ENCODE data around the gene IL24. TPM values are rescaled to one million over a fixed set of nuclear protein-coding genes. Genes with fewer than 3 reads are reported as not detected.

The IL24 gene
- total and polyA plus RNA-seq, 3 donors from 2014 or later = not detected

GRCh38 chr1:206898089-206898914 is 1.1 kb downstream of the IL24 start:
- whole genome bisulfite sequencing, 2 donors = 80% methylated on average over 10 to 11 of the region's 11 CpGs
- Histone ChIP-seq H3K4me3 (no peak overlapping the region), H3K27ac (no peak overlapping the region), H3K4me1 (no peaks in the 10 kb centered on the region), H3K9me3 (no peaks in the 10 kb centered on the region), H3K27me3 (no peaks in the 10 kb centered on the region), H3K36me3 (ENCODE audit: low read depth, missing control alignments) (no peaks in the 10 kb centered on the region)
- no peak for DNase-seq
- TF ChIP-seq POLR2A (IDR thresholded peaks at IDR 0.05) (no peak), CTCF (IDR thresholded peaks at IDR 0.05) (no peak)
- intact Hi-C loops (cut with DNase I; ENCODE audit: low total_unique reads) = no loop called here

GRCh38 chr1:206898915-206899431 is 1.7 kb downstream of the IL24 start:
- TF ChIP-seq CTCF (IDR thresholded peaks at IDR 0.05) = no peak
- TF ChIP-seq POLR2A (IDR thresholded peaks at IDR 0.05) = no peak
- Histone ChIP-seq H3K4me1 (no peaks in the 10 kb centered on the region), H3K4me3 (no peak overlapping the region), H3K27me3 (no peaks in the 10 kb centered on the region), H3K36me3 (ENCODE audit: low read depth, missing control alignments) (no peaks in the 10 kb centered on the region), H3K9me3 (no peaks in the 10 kb centered on the region), H3K27ac (no peak overlapping the region)
- WGBS, 2 donors = 82 to 93% methylated on average over 12 to 13 of the region's 13 CpGs
- intact Hi-C loops (cut with DNase I; ENCODE audit: low total_unique reads) = no loop called here
- no peak for DNase-seq

GRCh38 chr1:206899717-206900116 is 2.5 kb downstream of the IL24 start:
- TF ChIP-seq CTCF (IDR thresholded peaks at IDR 0.05) = no peak
- no peak for TF ChIP-seq POLR2A (IDR thresholded peaks at IDR 0.05)
- H3K27ac ChIP-seq = no peak overlapping the region
- no peaks in the 10 kb centered on the region for H3K4me1 ChIP-seq
- 60 to 65% methylated on average over 5 of the region's 5 CpGs for WGBS, 2 donors
- H3K27me3 ChIP-seq = no peaks in the 10 kb centered on the region
- no peak overlapping the region for H3K4me3 ChIP-seq
- no peaks in the 10 kb centered on the region for H3K9me3 ChIP-seq
- DNase-seq = no peak
- no peaks in the 10 kb centered on the region for H3K36me3 ChIP-seq (ENCODE audit: low read depth, missing control alignments)
- intact Hi-C loops (cut with DNase I; ENCODE audit: low total_unique reads) = no loop called here

- no peak overlapping the region for H3K27ac ChIP-seq
- no peaks in the 10 kb centered on the region for H3K4me1 ChIP-seq
- H3K36me3 ChIP-seq (ENCODE audit: low read depth, missing control alignments) = no peaks in the 10 kb centered on the region
- WGBS, 2 donors = 84 to 92% methylated on average over 7 of the region's 7 CpGs
- TF ChIP-seq CTCF (IDR thresholded peaks at IDR 0.05) (no peak), POLR2A (IDR thresholded peaks at IDR 0.05) (no peak)
- no peaks in the 10 kb centered on the region for H3K27me3 ChIP-seq
- intact Hi-C loops (cut with DNase I; ENCODE audit: low total_unique reads) = no loop called here
- no peak for DNase-seq
- no peak overlapping the region for H3K4me3 ChIP-seq
- no peaks in the 10 kb centered on the region for H3K9me3 ChIP-seq
These were observed 2.9 kb downstream of the IL24 start for GRCh38 chr1:206900149-206900548.

GRCh38 chr1:206901944-206902343 is 4.7 kb downstream of the IL24 start:
- TF ChIP-seq CTCF (IDR thresholded peaks at IDR 0.05) (no peak), POLR2A (IDR thresholded peaks at IDR 0.05) (no peak)
- intact Hi-C loops (cut with DNase I; ENCODE audit: low total_unique reads) = no loop called here
- WGBS, 2 donors = 91 to 94% methylated on average over 6 of the region's 6 CpGs

More at GRCh38 chr1:206901944-206902343, 4.7 kb downstream of the IL24 start:
- H3K4me3 ChIP-seq = no peak overlapping the region
- DNase-seq = no peak
- H3K4me1 ChIP-seq = no peaks in the 10 kb centered on the region
- H3K9me3 ChIP-seq = no peaks in the 10 kb centered on the region
- H3K27me3 ChIP-seq = no peaks in the 10 kb centered on the region
- no peaks in the 10 kb centered on the region for H3K36me3 ChIP-seq (ENCODE audit: low read depth, missing control alignments)
- H3K27ac ChIP-seq = no peak overlapping the region

Measured in testis (tissue), 3 donors.